ENCODE data around the gene RIOK2.

Gene RIOK2

DNA sequence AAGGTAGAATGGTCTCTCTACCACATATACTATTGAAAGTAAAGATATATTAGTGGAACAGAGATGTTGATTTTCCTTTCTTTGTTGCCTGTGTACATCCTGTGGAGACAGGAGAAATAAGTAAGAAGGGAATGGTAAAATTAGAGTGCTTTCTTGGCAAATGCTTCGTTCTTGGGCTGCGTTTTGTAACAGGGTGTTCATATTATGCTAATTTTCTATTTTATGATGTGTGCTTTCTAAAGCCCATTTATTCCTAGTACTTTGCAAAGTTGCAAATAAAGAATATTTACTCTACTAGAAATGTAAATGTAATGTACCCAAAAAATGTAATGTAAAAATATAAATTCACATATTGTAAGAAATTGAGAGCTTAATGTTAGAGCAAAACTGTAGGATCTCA is 40.5 kb upstream of the RIOK2 start:
- H3K9me3 ChIP-seq (ENCODE audit: control extremely low read depth in 1 of 5, control insufficient read depth in 4 of 5, insufficient read depth in 2 of 5, low read depth in 1 of 5, low read length in 4 of 5): no peaks in the 10 kb centered on the region
- ChIA-PET CTCF (no interaction called here), POLR2A (no interaction called here)
- H3K4me1 ChIP-seq (ENCODE audit: control extremely low read depth in 1 of 4, control insufficient read depth in 4 of 4, insufficient read depth in 4 of 4, low read length in 3 of 4): no peaks in the 10 kb centered on the region
- no peak overlapping the region for H3K27ac ChIP-seq (ENCODE audit: insufficient read depth in 1 of 2, low read depth in 1 of 2, low read length in 2 of 2, poor library complexity in 1 of 2, severe bottlenecking in 2 of 2)
- H3K4me3 ChIP-seq (ENCODE audit: control insufficient read depth in 1 of 7, extremely low read depth in 1 of 7, insufficient read depth in 4 of 7, low read depth in 2 of 7, low read length in 6 of 7): no peak overlapping the region
- DNase-seq: no peak
- no peaks in the 10 kb centered on the region for H3K36me3 ChIP-seq (ENCODE audit: control insufficient read depth in 4 of 4, insufficient read depth in 4 of 4, low read length in 3 of 4)
- no peaks in the 10 kb centered on the region for H3K27me3 ChIP-seq (replicated peaks in 2 of 5; ENCODE audit: control insufficient read depth in 4 of 5, insufficient read depth in 5 of 5, low read length in 4 of 5)
- no CpG with 5 or more reads among the region's 2 CpGs for WGBS (ENCODE audit: insufficient coverage)

DNA sequence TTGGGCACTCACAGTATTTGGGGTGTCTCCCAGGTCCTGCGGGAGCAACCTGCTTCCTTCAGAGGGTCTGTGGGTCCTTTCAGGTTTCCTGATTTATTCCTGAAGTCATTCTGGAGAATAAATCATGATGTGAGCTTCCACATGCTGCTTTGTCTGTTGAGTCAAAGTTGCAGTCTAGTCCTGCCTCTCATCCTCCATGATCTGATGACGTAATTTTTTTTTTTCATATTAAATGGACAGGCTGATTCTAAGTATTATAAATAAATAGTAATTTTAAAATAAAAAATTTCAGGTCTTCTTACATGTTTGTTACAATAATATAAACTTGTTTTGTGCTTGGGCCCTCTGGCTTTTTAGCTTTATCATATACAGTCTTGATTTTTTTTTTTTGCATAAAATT is 26.3 kb upstream of the RIOK2 start:
- POLR2A ChIA-PET: no interaction called here
- DNase-seq: no peak
- Histone ChIP-seq H3K4me3 (ENCODE audit: control insufficient read depth in 1 of 7, extremely low read depth in 1 of 7, insufficient read depth in 4 of 7, low read depth in 2 of 7, low read length in 6 of 7) (no peak overlapping the region), H3K27ac (ENCODE audit: insufficient read depth in 1 of 2, low read depth in 1 of 2, low read length in 2 of 2, poor library complexity in 1 of 2, severe bottlenecking in 2 of 2) (no peak overlapping the region), H3K36me3 (ENCODE audit: control insufficient read depth in 4 of 4, insufficient read depth in 4 of 4, low read length in 3 of 4) (no peaks in the 10 kb centered on the region), H3K4me1 (ENCODE audit: control extremely low read depth in 1 of 4, control insufficient read depth in 4 of 4, insufficient read depth in 4 of 4, low read length in 3 of 4) (no peaks in the 10 kb centered on the region), H3K27me3 (replicated peaks in 2 of 5; ENCODE audit: control insufficient read depth in 4 of 5, insufficient read depth in 5 of 5, low read length in 4 of 5) (no peaks in the 10 kb centered on the region), H3K9me3 (ENCODE audit: control extremely low read depth in 1 of 5, control insufficient read depth in 4 of 5, insufficient read depth in 2 of 5, low read depth in 1 of 5, low read length in 4 of 5) (peaks cover 0 to 20% (median 2%) of the 10 kb centered on the region in 5 experiments)
- WGBS (ENCODE audit: insufficient coverage): no CpG with 5 or more reads among the region's 2 CpGs
- CTCF ChIA-PET: no interaction called here

DNA sequence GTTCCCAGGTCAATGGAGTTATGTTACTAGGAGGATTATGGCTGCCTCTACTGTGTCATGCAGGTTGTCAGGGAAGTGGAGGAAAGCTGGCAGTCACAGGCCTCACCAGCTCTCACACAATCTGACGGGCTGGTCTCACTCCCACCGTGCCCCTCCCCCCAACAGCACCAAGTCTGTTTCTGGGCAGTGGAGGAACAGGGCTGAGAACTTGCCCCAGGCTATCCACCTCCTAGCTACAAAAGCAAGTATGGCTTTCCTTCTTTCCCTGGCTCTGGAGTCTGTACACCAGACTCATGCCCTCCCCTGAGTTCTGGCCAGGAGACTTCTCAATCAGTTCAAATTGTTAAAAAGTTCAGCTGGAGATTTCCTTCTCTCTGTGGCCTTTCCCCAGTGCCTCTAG is 25.7 kb upstream of the RIOK2 start:
- WGBS (ENCODE audit: insufficient coverage): 93% methylated on average over 2 of the region's 2 CpGs
- Histone ChIP-seq H3K27me3 (replicated peaks in 2 of 5; ENCODE audit: control insufficient read depth in 4 of 5, insufficient read depth in 5 of 5, low read length in 4 of 5) (no peaks in the 10 kb centered on the region), H3K36me3 (ENCODE audit: control insufficient read depth in 4 of 4, insufficient read depth in 4 of 4, low read length in 3 of 4) (no peaks in the 10 kb centered on the region), H3K9me3 (ENCODE audit: control extremely low read depth in 1 of 5, control insufficient read depth in 4 of 5, insufficient read depth in 2 of 5, low read depth in 1 of 5, low read length in 4 of 5) (peaks cover 0 to 15% (median 0%) of the 10 kb centered on the region in 5 experiments), H3K4me1 (ENCODE audit: control extremely low read depth in 1 of 4, control insufficient read depth in 4 of 4, insufficient read depth in 4 of 4, low read length in 3 of 4) (no peaks in the 10 kb centered on the region), H3K27ac (ENCODE audit: insufficient read depth in 1 of 2, low read depth in 1 of 2, low read length in 2 of 2, poor library complexity in 1 of 2, severe bottlenecking in 2 of 2) (no peak overlapping the region), H3K4me3 (ENCODE audit: control insufficient read depth in 1 of 7, extremely low read depth in 1 of 7, insufficient read depth in 4 of 7, low read depth in 2 of 7, low read length in 6 of 7) (no peak overlapping the region)
- DNase-seq: no peak
- ChIA-PET POLR2A (no interaction called here), CTCF (no interaction called here)

DNA sequence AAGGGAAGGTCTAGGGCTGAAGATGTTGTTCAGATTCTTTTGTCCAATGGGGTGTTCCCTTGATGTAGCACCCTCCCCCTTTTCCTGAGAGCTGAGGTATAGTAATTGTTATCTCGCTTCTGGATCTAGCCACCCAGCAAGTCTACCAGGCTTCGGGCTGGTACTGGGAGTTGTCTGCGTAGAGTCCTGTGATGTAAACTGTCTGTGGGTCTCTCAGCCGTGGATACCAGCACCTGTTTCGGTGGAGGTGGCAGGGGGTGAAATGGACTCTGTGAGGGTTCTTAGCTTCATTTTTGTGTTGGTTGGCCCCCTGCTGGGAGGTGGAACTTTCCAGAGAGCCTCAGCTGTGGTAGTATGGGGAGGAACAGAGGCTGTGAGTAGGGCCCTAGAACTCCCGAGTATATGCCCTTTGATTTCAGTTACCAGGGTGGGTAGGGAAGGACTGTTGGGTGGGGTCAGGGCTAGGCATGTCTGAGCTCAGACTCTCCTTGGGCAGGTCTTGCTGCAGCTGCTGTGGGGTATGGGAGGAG is 25.2 kb upstream of the RIOK2 start:
- no peaks in the 10 kb centered on the region for H3K36me3 ChIP-seq (ENCODE audit: control insufficient read depth in 4 of 4, insufficient read depth in 4 of 4, low read length in 3 of 4)
- no peak overlapping the region for H3K4me3 ChIP-seq (ENCODE audit: control insufficient read depth in 1 of 7, extremely low read depth in 1 of 7, insufficient read depth in 4 of 7, low read depth in 2 of 7, low read length in 6 of 7)
- H3K9me3 ChIP-seq (ENCODE audit: control extremely low read depth in 1 of 5, control insufficient read depth in 4 of 5, insufficient read depth in 2 of 5, low read depth in 1 of 5, low read length in 4 of 5): peaks cover 0 to 11% (median 0%) of the 10 kb centered on the region in 5 experiments
- CTCF ChIA-PET: no interaction called here
- H3K27ac ChIP-seq (ENCODE audit: insufficient read depth in 1 of 2, low read depth in 1 of 2, low read length in 2 of 2, poor library complexity in 1 of 2, severe bottlenecking in 2 of 2): no peak overlapping the region
- no peaks in the 10 kb centered on the region for H3K27me3 ChIP-seq (replicated peaks in 2 of 5; ENCODE audit: control insufficient read depth in 4 of 5, insufficient read depth in 5 of 5, low read length in 4 of 5)
- no peak for DNase-seq
- no peaks in the 10 kb centered on the region for H3K4me1 ChIP-seq (ENCODE audit: control extremely low read depth in 1 of 4, control insufficient read depth in 4 of 4, insufficient read depth in 4 of 4, low read length in 3 of 4)
- WGBS (ENCODE audit: insufficient coverage): 100% methylated on average over 2 of the region's 6 CpGs
- POLR2A ChIA-PET: interaction anchor here (0.6 kb wide), 1 partner anchor 1602 kb away, joined by 4 read pairs; no protein-coding TSS in a partner anchor

GRCh38 chr5:97194366-97194765 is 11.3 kb upstream of the RIOK2 start:
- DNase-seq: no peak
- Histone ChIP-seq H3K9me3 (ENCODE audit: control extremely low read depth in 1 of 5, control insufficient read depth in 4 of 5, insufficient read depth in 2 of 5, low read depth in 1 of 5, low read length in 4 of 5) (peaks cover 0 to 7% (median 0%) of the 10 kb centered on the region in 5 experiments), H3K36me3 (ENCODE audit: control insufficient read depth in 4 of 4, insufficient read depth in 4 of 4, low read length in 3 of 4) (no peaks in the 10 kb centered on the region), H3K4me1 (ENCODE audit: control extremely low read depth in 1 of 4, control insufficient read depth in 4 of 4, insufficient read depth in 4 of 4, low read length in 3 of 4) (peaks cover 0 to 2% (median 0%) of the 10 kb centered on the region in 4 experiments), H3K4me3 (ENCODE audit: control insufficient read depth in 1 of 7, extremely low read depth in 1 of 7, insufficient read depth in 4 of 7, low read depth in 2 of 7, low read length in 6 of 7) (no peak overlapping the region), H3K27me3 (replicated peaks in 2 of 5; ENCODE audit: control insufficient read depth in 4 of 5, insufficient read depth in 5 of 5, low read length in 4 of 5) (no peaks in the 10 kb centered on the region), H3K27ac (ENCODE audit: insufficient read depth in 1 of 2, low read depth in 1 of 2, low read length in 2 of 2, poor library complexity in 1 of 2, severe bottlenecking in 2 of 2) (no peak overlapping the region)
- ChIA-PET POLR2A (no interaction called here), CTCF (no interaction called here)
- WGBS (ENCODE audit: insufficient coverage): 39% methylated on average over 2 of the region's 2 CpGs

- Histone ChIP-seq H3K36me3 (ENCODE audit: control insufficient read depth in 4 of 4, insufficient read depth in 4 of 4, low read length in 3 of 4) (no peaks in the 10 kb centered on the region), H3K4me3 (ENCODE audit: control insufficient read depth in 1 of 7, extremely low read depth in 1 of 7, insufficient read depth in 4 of 7, low read depth in 2 of 7, low read length in 6 of 7) (no peak overlapping the region), H3K4me1 (ENCODE audit: control extremely low read depth in 1 of 4, control insufficient read depth in 4 of 4, insufficient read depth in 4 of 4, low read length in 3 of 4) (peaks cover 0 to 2% (median 0%) of the 10 kb centered on the region in 4 experiments), H3K27me3 (replicated peaks in 2 of 5; ENCODE audit: control insufficient read depth in 4 of 5, insufficient read depth in 5 of 5, low read length in 4 of 5) (no peaks in the 10 kb centered on the region), H3K9me3 (ENCODE audit: control extremely low read depth in 1 of 5, control insufficient read depth in 4 of 5, insufficient read depth in 2 of 5, low read depth in 1 of 5, low read length in 4 of 5) (peaks cover 0 to 7% (median 0%) of the 10 kb centered on the region in 5 experiments), H3K27ac (ENCODE audit: insufficient read depth in 1 of 2, low read depth in 1 of 2, low read length in 2 of 2, poor library complexity in 1 of 2, severe bottlenecking in 2 of 2) (no peak overlapping the region)
- whole genome bisulfite sequencing (ENCODE audit: insufficient coverage): 100% methylated on average over 3 of the region's 4 CpGs
- DNase-seq: no peak
- ChIA-PET CTCF (no interaction called here), POLR2A (no interaction called here)
Observed at GRCh38 chr5:97193355-97193688, 10.3 kb upstream of the RIOK2 start.

DNA sequence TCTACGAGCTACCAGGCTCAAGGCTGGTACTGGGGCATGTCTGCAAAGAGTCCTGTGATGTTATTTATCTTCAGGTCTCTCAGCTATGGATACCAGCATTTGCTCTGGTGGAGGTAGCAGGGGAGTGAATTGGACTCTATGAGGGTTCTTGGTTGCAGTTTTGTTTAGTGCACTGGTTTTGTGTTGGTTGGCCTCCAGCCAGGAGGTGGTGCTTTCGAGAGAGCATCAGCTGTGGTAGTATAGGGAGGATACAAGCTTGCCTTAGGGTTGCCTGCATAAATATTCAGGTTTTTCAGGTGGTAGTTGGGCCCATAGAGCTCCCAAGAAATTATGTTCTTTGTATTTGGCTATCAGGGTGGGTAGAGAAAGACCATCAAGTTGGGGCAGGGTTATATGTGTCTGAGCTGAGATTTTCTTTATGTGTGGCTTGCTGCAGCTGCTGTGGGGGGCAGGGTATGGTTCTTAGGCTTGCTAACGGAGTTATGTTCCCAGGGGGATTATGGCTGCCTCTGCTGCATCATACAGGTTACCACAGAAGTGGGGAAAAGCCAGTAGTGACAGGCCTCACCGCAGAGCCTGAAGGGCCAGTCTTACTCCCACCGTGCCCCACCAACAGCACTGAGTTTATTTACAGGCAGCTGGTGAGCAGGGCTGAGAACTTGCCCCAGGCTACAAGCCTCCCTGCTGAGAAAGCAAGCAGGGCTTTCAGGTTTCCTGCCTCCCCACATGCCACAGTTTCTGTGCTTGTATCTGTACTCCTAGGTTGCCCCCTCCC is 9.7 kb upstream of the RIOK2 start:
- Histone ChIP-seq H3K9me3 (ENCODE audit: control extremely low read depth in 1 of 5, control insufficient read depth in 4 of 5, insufficient read depth in 2 of 5, low read depth in 1 of 5, low read length in 4 of 5) (peaks cover 0 to 7% (median 0%) of the 10 kb centered on the region in 5 experiments), H3K4me1 (ENCODE audit: control extremely low read depth in 1 of 4, control insufficient read depth in 4 of 4, insufficient read depth in 4 of 4, low read length in 3 of 4) (peaks cover 0 to 2% (median 0%) of the 10 kb centered on the region in 4 experiments), H3K27me3 (replicated peaks in 2 of 5; ENCODE audit: control insufficient read depth in 4 of 5, insufficient read depth in 5 of 5, low read length in 4 of 5) (no peaks in the 10 kb centered on the region), H3K36me3 (ENCODE audit: control insufficient read depth in 4 of 4, insufficient read depth in 4 of 4, low read length in 3 of 4) (no peaks in the 10 kb centered on the region), H3K4me3 (ENCODE audit: control insufficient read depth in 1 of 7, extremely low read depth in 1 of 7, insufficient read depth in 4 of 7, low read depth in 2 of 7, low read length in 6 of 7) (no peak overlapping the region), H3K27ac (ENCODE audit: insufficient read depth in 1 of 2, low read depth in 1 of 2, low read length in 2 of 2, poor library complexity in 1 of 2, severe bottlenecking in 2 of 2) (no peak overlapping the region)
- WGBS (ENCODE audit: insufficient coverage): 94% methylated on average over 2 of the region's 5 CpGs
- POLR2A ChIA-PET: no interaction called here
- CTCF ChIA-PET: no interaction called here
- no peak for DNase-seq
